ENCODE measurements around the gene CLEC5A.
"Not testable (repeated sequence)": the region's sequence is repeated elsewhere in the genome, so short reads cannot be mapped to it uniquely, and the experiment has no call there.

Gene CLEC5A

GRCh38 chr7:141949021-141949420, 2.2 kb upstream of the CLEC5A start:
- DNase-seq (ENCODE audit: low spot score), result no peak

- no peak for DNase-seq (ENCODE audit: low spot score)
Measured at GRCh38 chr7:141945356-141945755, 1.4 kb downstream of the CLEC5A start.

GRCh38 chr7:141944811-141945210, 2.0 kb downstream of the CLEC5A start:
- no peak for DNase-seq (ENCODE audit: low spot score)

- DNase-seq (ENCODE audit: low spot score), result no peak
Measured at GRCh38 chr7:141943846-141944245, 2.9 kb downstream of the CLEC5A start.

GRCh38 chr7:141941075-141941474, 5.7 kb downstream of the CLEC5A start:
- DNase-seq (ENCODE audit: low spot score), result no peak

- DNase-seq (ENCODE audit: low spot score), result no peak
Measured at GRCh38 chr7:141930211-141930610, 16.6 kb downstream of the CLEC5A start.

- DNase-seq (ENCODE audit: low spot score), result no peak
Measured at GRCh38 chr7:141928845-141929195, 18.0 kb downstream of the CLEC5A start.

- DNase-seq (ENCODE audit: low spot score), result no peak
Measured at GRCh38 chr7:141928146-141928844, 18.5 kb downstream of the CLEC5A start.

- DNase-seq (ENCODE audit: low spot score), result peak; percentile 3
Measured at GRCh38 chr7:141920281-141920680, 26.5 kb downstream of the CLEC5A start.

GRCh38 chr7:141916099-141916498, 30.7 kb downstream of the CLEC5A start, which contains the start of gene OR9A4:
Gene OR9A4, plus strand, starts transcription at chr7:141916399. Its CDS starts 2,477 bp downstream, at chr7:141918876.
- no peak for DNase-seq (ENCODE audit: low spot score)

- DNase-seq (ENCODE audit: low spot score), result peak; percentile 79
Measured at GRCh38 chr7:141915565-141915964, 31.2 kb downstream of the CLEC5A start.

GRCh38 chr7:141911391-141911790, 35.4 kb downstream of the CLEC5A start:
- DNase-seq (ENCODE audit: low spot score), result no peak

- no peak for DNase-seq (ENCODE audit: low spot score)
Measured at GRCh38 chr7:141906285-141906684, 40.5 kb downstream of the CLEC5A start.

GRCh38 chr7:141899366-141899765, 47.4 kb downstream of the CLEC5A start:
- DNase-seq (ENCODE audit: low spot score), result not testable (repeated sequence)

GRCh38 chr7:141891336-141891735, 55.4 kb downstream of the CLEC5A start:
- no peak for DNase-seq (ENCODE audit: low spot score)

GRCh38 chr7:141889321-141889720, 57.5 kb downstream of the CLEC5A start:
- DNase-seq (ENCODE audit: low spot score), result no peak

- DNase-seq (ENCODE audit: low spot score), result no peak
Measured at GRCh38 chr7:141884539-141885225, 62.1 kb downstream of the CLEC5A start.

GRCh38 chr7:141880960-141881359, 65.8 kb downstream of the CLEC5A start:
- no peak for DNase-seq (ENCODE audit: low spot score)

- no peak for DNase-seq (ENCODE audit: low spot score)
Measured at GRCh38 chr7:141877365-141877764, 69.4 kb downstream of the CLEC5A start.

All from SW480 (cell line).